ENCODE results near the gene NEXN. TPM values are rescaled to one million over a fixed set of nuclear protein-coding genes. Genes with fewer than 3 reads are reported as not detected.

Gene NEXN
- total and polyA plus RNA-seq, 2 of the 13 experiments (the other 11 are each of a cell fraction or from before 2014, with no cell fraction given), result 0.07 to 0.97 TPM

- TF ChIP-seq BRD4 (CRISPR knock-in tag; IDR thresholded peaks at IDR 0.05) (peak; percentile 58; the same call in 1 of the 2 replicates), MED13 (CRISPR knock-in tag; IDR thresholded peaks at IDR 0.05) (0 out of 2 replicates have a peak, but pooled peaks have one; percentile 46), AKNA (CRISPR knock-in tag; IDR thresholded peaks at IDR 0.05; ENCODE audit: borderline replicate concordance) (peak; percentile 70; the same call in 1 of the 2 replicates), MLXIP (CRISPR knock-in tag; IDR thresholded peaks at IDR 0.05; ENCODE audit: borderline replicate concordance) (0 out of 2 replicates have a peak, but pooled peaks have one; percentile 43), ATM (IDR thresholded peaks at IDR 0.05; ENCODE audit: borderline replicate concordance) (no peak), ZNF484 (CRISPR knock-in tag; IDR thresholded peaks at IDR 0.05; ENCODE audit: borderline replicate concordance, low read depth) (no peak), FOXP4 (CRISPR knock-in tag; IDR thresholded peaks at IDR 0.05) (peak; percentile 19; the same call in 1 of the 2 replicates), MBD4 (IDR thresholded peaks at IDR 0.05; ENCODE audit: borderline replicate concordance, low read length) (no peak), MED1 (CRISPR knock-in tag; IDR thresholded peaks at IDR 0.05) (peak; percentile 9; the same call in 1 of the 2 replicates), TP53 (CRISPR knock-in tag; conservative IDR thresholded peaks at IDR 0.05) (0 out of 2 replicates have a peak, but pooled peaks have one; percentile 12), ZNF784 (CRISPR knock-in tag; IDR thresholded peaks at IDR 0.05; ENCODE audit: borderline replicate concordance) (peak; percentile 62; the same call in 1 of the 2 replicates), SAP130 (CRISPR knock-in tag; IDR thresholded peaks at IDR 0.05; ENCODE audit: low read depth) (peak; percentile 59), ZNF263 (CRISPR knock-in tag; IDR thresholded peaks at IDR 0.05) (0 out of 2 replicates have a peak, but pooled peaks have one; percentile 25), ZNF138 (CRISPR knock-in tag; IDR thresholded peaks at IDR 0.05; ENCODE audit: low read depth) (peak; percentile 70; the same call in 1 of the 2 replicates), POLR2A (IDR thresholded peaks at IDR 0.05; ENCODE audit: insufficient read depth in 1 of 2, low read depth in 2 of 2, low read length in 2 of 2) (peak; percentile 37 to 85; a peak in 2 of 4 replicates), ZNF350 (CRISPR knock-in tag; IDR thresholded peaks at IDR 0.05; ENCODE audit: borderline replicate concordance, low read depth) (0 out of 2 replicates have a peak, but pooled peaks have one; percentile 43)
Measured at GRCh38 chr1:77978293-77978968, 90.0 kb downstream of the NEXN start (continued).

Data from HepG2 (cell line).